Activated CD4-positive, alpha-beta T cell treated with anti-CD3 and anti-CD28 coated beads for 1 hour (primary cell): ENCODE data around the gene ACAP3.
"Not testable (repeated sequence)": the region's sequence is repeated elsewhere in the genome, so short reads cannot be mapped to it uniquely, and the experiment has no call there.

ENCODE experiments used
- DNase-seq: peaks from one replicate; pipeline ENCODE4 v3.0.0-alpha.2; 2020

ACAP3 gene

GRCh38 chr1:1260843-1261560, 46.7 kb downstream of the ACAP3 start:
- DNase-seq: no peak

DNA sequence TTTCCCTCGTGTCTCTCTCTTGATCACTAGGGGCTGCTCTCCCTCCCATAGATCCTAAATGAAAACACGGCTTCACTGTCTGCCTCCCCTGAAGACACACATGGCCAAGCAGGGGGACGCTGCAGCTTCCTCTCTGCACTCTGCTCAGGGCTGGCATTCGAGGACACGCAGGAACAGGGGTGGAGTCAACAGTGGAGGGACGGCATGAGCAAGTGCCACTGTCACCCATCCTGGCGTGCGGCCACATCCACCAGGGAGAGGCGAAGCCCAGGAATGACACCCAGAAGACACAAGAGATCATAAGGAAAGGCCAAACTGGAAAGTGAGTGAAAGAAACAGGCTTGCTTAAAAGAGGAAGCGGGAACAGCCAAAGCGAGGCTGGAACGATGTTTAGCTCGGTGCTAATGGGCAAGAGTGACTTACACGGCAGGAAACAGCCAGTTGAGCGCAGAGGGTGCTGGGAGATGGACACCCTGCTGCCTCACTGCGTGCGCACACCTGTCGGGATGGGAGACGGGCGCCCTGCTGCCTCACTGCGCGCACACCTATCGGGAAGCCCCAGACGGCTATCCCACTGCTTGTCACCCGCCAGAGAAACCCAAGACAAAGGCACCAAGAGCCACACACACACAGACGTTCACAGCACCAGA, 47.7 kb downstream of the ACAP3 start:
- DNase-seq: no peak

DNA sequence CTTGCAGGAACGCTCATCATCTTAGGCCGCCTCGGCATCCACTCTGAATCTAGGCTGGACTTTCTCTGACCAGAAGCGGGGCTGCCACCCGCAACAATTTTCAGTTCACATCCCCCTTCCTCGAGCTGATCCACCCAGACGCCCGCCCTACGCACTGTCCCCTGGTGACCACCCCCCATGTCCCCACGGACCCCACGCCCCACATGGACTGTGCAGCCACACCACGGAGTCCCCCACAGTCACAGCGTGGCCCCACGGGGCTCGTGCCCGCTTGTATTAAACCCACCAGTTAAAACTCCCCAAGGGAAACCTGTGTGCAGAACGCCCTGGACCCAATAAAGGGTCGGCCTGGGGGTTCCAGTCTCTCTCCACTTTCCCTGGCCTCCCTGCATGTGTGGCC, 48.2 kb downstream of the ACAP3 start:
- no peak for DNase-seq

GRCh38 chr1:1259119-1259488, 48.6 kb downstream of the ACAP3 start:
- DNase-seq: no peak

DNA sequence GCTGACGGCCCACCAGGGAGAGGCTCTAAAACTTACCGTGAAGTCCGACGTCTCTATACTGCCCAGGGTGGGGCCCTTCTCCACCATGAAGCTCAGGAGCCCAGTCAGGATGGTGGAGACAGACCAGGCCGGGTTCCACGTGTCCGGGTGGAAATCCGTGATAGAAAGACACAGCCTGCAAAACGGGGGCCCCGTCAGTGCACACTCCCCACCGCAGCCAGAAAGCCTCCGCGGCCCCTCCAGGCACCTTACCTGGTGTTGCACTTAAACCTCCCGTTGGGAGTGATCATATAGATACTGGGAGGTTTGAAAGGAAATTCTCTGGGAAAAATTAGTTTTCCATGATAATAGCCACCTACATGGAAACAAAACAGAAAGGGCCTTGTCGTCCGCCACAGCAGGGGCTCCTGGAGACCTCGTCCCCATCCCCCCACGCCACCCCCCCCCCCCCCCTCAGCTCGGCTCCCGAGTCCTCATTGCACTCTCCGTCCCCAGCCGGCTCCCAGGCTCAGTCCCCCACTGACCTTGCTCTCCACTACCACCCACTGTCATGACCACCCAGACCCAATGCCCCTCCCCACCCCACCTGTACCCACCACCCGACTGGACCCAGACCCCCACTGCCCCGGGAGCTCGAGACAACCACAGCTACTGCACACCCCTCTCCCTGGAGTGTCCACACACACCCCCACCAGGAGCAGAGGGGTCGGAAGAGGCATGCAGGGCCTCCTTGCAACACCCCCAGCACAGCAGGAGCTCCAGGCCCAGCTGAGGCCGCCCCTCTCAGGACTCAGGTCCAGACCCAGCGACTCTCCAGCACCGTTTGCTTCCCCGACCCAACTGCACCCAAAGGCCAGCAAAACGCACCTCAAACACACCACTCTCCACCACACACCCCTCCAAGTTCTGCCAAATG, 50.5 kb downstream of the ACAP3 start:
- no peak for DNase-seq

DNA sequence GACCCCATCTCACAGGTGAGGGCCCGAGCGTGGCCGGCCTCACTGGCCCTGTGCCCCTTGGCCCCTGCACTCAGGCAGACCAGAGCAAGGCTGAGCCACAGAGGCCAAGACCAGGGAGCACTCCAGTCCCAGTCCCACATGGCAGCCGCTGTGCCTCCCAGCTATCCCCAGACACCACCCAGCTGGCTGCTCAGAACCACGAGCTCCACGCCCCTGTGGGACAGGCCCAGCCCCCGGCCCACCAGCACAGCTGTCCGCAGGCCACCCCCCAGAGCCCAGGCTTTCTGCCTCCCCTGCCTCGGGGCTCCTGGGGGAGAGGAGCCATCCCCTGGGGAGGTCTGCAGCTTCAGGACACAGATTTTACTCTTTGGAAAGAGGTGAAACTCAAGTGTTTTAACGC, 52.1 kb downstream of the ACAP3 start:
- no peak for DNase-seq

GRCh38 chr1:1255078-1255477, 52.7 kb downstream of the ACAP3 start:
- DNase-seq: no peak

GRCh38 chr1:1254667-1254998, 53.1 kb downstream of the ACAP3 start:
- DNase-seq: no peak

DNA sequence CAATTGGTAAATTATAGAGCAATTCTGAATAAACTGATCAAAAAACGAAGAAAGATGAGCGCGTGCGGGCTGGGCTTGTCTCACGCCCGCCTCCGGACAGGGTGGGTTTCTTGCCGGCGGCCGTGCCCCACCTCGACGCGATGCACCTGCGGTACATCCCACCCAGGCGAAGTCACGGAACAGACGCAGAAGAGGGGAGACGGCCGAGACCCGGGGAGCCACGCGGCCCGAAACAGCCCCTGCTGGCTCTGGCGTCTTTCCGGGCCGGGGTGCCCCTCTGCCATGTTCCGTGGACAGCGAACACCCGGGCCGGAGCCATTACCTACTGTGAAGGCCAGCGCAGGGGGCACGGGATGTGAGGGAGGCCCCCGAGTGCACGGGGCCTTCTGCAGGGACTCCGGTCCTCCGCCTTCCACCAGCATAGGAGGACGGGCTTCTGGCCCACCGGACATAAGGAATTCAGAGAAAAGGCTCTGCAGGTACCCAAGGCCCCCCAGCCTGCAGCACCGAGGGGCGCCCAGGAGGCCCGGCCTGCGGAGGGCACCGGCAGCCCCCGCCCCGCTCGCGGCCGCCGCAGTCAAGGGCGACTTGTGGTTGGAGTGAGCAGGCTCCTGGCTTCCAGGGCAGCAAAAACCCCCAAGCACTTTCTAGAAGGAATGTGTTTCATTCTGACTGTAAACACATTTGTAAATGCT, 53.6 kb downstream of the ACAP3 start:
- DNase-seq: no peak

- DNase-seq: no peak
Observed at GRCh38 chr1:1253314-1253713, 54.4 kb downstream of the ACAP3 start.

GRCh38 chr1:1250786-1251284, 56.9 kb downstream of the ACAP3 start:
- DNase-seq: peak; percentile 42

- DNase-seq: not testable (repeated sequence)
Observed at GRCh38 chr1:1248009-1248913, 59.5 kb downstream of the ACAP3 start.

DNA sequence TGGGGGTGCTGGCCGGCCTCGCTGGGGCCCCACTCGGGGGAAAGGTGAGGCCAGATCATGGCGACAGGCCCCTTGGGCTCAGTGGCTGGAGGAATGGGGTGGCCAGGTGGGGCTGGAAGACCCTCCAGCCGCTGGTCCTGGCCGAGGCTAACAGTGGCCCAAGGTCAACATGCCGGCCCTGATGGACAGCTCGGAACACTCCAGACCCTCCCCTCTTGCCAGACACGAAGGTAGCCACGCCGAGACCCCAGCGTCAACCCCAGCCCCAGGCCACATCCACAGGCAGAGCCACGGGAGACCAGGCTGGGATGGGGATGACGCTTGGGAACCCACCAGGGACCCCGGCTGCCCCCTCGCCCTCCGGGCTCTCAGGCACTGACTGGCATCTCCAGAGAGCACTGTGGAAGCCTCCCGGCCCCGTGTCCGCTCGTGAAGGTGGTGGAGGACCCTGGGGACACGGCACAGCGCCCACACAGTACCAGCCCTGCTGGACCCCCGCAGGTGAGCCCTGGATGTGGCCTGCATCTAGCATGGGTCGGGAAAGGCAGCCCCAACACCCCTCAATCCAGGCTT, 60.3 kb downstream of the ACAP3 start:
- DNase-seq: no peak

DNA sequence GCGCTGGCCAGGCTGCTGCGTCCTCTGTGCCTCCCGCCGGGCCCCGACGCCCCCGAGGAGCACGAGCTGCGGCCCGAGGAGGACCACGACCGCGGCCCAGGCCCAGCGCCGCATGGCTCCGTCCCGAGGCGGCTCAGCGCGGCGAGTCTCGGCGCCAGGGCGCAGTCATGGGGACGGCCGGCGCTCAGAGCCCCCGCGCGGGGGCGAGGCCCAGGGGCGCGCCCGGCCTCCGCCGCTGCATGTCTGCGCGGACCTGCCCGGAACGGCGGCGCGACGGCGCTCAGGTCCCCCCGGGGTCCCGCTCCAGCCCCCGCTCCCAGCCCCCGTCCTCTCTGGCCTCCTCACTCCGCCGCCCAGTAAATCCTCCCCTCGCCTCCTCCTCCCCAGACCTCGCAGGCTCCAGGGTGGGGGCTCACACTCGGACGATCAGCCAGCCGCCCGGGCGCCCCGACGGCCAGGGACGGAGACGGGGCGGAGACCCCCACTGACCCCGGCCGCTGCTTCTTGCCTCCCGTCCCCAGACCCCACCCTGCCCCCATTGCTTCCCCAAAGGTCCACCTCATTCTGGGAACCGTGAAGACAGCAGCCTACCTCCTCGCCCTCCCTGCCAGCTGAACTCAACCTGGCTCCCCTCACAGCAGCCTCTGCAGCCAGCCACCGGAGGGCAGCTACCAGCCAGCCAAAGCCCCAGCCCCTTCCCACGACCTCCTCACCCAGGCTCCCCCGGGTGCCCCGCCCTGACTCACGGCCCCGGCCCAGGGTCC, 61.0 kb downstream of the ACAP3 start, which contains the start of gene C1QTNF12:
Gene C1QTNF12, minus strand, starts transcription at position 146 of the 764 bp plus-strand sequence. Its CDS starts 32 bp downstream, at position 114.
- no peak for DNase-seq

DNA sequence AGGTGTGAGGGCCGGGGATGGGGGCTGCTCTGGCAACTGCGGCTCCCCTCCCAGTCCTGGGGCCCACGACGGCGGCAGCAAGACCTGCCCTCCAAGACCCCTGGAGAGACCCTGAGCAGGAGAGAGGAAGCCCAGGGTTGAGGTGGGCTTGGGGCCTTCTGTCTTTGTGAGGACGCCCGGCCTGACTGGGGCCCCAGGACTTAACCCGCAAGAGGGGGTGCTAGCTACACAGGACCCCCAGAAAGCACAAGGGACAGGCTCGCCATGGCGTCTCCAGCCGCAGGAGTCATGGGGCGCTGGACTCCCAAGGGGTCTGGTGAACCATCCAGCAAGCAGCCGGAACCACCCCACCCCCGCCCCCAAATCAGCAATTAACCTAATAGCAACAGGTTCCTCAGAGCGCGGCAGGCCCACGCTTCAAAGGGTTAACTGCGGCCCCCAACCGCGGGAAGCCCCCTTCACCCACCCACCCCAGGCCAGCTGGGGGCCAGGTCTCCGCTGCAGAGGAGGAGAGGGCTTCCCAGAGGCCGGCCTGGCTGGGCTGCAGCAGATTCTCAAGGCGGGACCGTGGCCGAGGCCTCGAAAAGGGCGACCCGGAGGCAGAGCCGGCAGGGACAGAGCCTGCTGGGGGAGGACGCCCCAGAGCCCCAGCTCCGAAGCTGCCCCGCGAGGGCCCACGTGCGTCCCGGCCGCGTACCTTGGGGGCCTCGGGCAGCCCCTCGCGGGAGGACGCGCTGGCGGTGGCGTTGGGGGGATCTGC, 61.7 kb downstream of the ACAP3 start:
- no peak for DNase-seq

DNA sequence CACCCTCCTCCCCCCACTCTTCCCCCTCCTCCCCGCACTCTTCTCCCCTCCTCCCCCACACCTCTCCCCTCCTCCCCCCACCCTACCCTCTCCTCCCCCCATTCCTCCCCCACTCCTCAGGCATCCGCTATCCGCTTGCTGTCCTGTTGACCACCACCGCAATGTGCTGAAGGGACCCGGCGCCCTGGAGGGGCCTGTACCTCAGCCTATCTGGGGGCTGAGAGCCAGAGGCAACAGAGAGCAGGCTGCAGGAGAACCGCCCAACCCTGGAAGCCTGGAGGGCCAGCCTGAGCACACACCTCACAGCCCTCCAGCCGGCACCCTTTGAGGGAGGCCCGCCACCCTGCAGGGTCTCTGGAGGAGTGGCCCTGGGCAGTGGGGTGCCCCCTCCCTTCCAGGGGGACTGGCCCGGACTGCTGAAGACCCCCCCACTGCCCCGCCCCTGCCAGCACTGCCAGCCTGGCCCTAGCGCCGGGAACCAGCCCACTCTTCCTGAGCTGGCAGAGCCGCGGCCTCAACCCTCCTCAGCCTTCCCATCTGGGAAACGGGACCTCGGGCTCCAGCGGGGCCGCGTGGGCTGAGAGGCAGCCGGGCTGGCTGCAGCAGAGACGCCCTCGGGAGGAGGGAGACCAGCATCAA, 62.4 kb downstream of the ACAP3 start:
- no peak for DNase-seq

- no peak for DNase-seq
Observed at GRCh38 chr1:1244192-1244811, 63.4 kb downstream of the ACAP3 start.

DNA sequence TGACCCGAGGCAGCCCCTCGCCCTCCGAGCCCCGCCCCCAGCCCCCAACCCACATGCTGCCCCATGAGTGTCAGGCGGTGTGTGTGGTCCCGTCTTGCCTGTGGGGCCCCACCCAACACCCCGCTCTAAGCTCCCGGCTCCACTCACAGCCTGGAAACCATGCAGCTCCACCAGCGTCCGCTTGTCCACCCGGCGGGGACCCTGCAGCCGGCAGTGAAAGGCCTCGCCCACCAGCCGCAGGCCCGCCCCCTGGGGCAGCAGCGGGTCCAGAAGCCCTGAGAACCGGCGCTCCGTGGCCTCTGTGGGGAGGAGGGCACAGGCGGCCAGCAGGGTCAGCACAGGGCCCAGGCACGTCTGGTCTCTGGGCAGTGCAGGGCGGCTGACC, 63.9 kb downstream of the ACAP3 start:
- no peak for DNase-seq

DNA sequence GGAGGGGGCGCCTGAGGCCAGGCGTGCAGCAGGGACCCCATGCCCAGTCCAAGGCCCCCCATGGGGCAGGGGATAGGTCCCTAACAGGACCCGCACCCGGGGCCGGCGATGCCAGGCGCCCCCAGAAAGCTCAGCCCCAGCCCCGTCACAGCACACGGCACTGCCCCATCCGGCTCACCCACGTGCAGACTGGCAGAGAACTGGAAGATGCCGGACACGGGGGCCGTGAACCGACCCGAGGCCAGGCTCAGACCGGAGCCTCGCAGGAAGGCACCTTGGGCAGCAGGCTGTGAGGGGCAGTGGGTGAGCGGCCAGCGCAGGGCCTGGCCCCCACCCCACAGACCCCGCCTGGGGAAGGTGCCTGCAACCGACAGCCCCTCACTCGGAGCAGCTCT, 64.5 kb downstream of the ACAP3 start:
- no peak for DNase-seq
